Measurements from ENCODE around the gene SEMA3C.
A peak's percentile ranks its signal among the peaks of the same experiment; 100 is the strongest.

Gene SEMA3C

DNA sequence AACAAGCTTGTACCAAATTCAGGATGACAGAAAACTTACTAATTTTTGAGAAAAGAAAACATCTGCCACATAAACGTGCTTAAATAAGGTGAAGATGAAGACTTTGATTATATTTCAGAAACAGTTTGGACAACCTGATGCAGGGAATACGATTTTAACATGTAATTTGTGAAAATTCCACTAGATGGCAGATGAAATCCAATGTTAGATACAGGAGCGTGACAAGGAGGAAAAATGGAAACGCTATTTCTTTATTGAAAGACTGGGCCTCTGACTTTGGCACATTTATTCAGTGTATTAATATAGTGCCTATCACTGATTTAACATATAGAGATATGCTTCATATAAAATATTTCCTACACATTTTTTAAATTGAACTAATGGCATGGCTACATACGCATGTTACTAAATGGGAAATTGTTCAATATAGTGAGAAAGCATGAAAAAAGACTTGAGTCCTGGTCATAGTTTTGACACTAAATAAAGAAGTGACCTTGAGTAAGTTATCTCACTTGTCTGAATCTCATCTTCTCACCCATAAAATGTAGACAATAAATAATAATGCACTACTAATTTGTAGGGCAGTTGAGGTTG lies 219.7 kb downstream of the SEMA3C start:
- no peak overlapping the region for H3K27ac ChIP-seq
- peak; percentile 36 for DNase-seq (ENCODE audit: low spot score)
- ChIA-PET POLR2A (ENCODE audit: low non-redundant PET) (no interaction called here), CTCF (interaction anchor here (0.7 to 1.9 kb wide), 2 partner anchors 483 to 771 kb away, joined by 6 to 11 read pairs; no protein-coding TSS in a partner anchor)
- TF ChIP-seq, protein P1, sequence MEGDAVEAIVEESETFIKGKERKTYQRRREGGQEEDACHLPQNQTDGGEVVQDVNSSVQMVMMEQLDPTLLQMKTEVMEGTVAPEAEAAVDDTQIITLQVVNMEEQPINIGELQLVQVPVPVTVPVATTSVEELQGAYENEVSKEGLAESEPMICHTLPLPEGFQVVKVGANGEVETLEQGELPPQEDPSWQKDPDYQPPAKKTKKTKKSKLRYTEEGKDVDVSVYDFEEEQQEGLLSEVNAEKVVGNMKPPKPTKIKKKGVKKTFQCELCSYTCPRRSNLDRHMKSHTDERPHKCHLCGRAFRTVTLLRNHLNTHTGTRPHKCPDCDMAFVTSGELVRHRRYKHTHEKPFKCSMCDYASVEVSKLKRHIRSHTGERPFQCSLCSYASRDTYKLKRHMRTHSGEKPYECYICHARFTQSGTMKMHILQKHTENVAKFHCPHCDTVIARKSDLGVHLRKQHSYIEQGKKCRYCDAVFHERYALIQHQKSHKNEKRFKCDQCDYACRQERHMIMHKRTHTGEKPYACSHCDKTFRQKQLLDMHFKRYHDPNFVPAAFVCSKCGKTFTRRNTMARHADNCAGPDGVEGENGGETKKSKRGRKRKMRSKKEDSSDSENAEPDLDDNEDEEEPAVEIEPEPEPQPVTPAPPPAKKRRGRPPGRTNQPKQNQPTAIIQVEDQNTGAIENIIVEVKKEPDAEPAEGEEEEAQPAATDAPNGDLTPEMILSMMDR (conservative IDR thresholded peaks at IDR 0.05; ENCODE audit: low read depth): peak; percentile 69
